GM06990 (cell line): ENCODE results near the gene PAK5.

Experiments
- DNase-seq: peaks from one replicate; pipeline ENCODE4 v3.0.0-alpha.2; 2011; ENCODE audit not compliant: insufficient read length; ENCODE audit errors: extremely low read depth
- H3K27me3 ChIP-seq: replicated peaks from 2 replicates; pipeline ENCODE4 v1.6.0; 2011; ENCODE audit warnings: low read length; ENCODE audit not compliant: control insufficient read depth, insufficient read depth
- H3K36me3 ChIP-seq: 2 replicates; pipeline ENCODE4 v1.5.1; 2011; ENCODE audit warnings: low read length; ENCODE audit not compliant: control insufficient read depth, insufficient read depth
- H3K4me3 ChIP-seq: replicated peaks from 2 replicates; pipeline ENCODE4 v1.5.1; 2011; ENCODE audit warnings: low read depth, mild to moderate bottlenecking, control low read depth, low read length
- TF ChIP-seq, protein P1 (sequence below): IDR thresholded peaks from 2 replicates; pipeline ENCODE4 v1.5.1; 2011; ENCODE audit warnings: low read length, control low read depth, mild to moderate bottlenecking, inconsistent platforms; ENCODE audit not compliant: insufficient read depth, poor library complexity, severe bottlenecking

PAK5 gene

DNA sequence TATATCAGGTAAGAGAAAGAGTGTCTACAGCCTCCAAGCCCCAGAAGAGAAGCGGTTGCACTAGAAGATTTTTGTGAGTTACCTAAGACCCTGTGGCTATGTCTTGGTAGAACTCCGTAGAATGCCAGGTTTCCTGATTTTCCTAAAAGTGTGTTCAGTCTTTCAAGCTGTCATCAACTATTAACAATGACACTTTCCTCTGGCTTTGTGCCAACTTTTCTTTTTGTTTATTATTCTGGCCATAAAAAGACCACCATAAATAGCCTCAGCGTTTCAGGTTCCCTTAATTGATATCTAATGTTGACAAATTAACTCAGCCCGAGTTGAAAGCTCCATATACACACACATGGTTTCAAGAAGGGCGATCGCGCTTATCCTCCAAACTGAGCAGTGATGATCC, 1.2 kb downstream of the PAK5 start:
- TF ChIP-seq, protein P1, sequence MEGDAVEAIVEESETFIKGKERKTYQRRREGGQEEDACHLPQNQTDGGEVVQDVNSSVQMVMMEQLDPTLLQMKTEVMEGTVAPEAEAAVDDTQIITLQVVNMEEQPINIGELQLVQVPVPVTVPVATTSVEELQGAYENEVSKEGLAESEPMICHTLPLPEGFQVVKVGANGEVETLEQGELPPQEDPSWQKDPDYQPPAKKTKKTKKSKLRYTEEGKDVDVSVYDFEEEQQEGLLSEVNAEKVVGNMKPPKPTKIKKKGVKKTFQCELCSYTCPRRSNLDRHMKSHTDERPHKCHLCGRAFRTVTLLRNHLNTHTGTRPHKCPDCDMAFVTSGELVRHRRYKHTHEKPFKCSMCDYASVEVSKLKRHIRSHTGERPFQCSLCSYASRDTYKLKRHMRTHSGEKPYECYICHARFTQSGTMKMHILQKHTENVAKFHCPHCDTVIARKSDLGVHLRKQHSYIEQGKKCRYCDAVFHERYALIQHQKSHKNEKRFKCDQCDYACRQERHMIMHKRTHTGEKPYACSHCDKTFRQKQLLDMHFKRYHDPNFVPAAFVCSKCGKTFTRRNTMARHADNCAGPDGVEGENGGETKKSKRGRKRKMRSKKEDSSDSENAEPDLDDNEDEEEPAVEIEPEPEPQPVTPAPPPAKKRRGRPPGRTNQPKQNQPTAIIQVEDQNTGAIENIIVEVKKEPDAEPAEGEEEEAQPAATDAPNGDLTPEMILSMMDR, result no peak

GRCh38 chr20:9835302-9835701, 3.6 kb downstream of the PAK5 start:
- DNase-seq, result no peak
- Histone ChIP-seq H3K4me3 (no peak overlapping the region), H3K36me3 (no peaks in the 10 kb centered on the region), H3K27me3 (no peaks in the 10 kb centered on the region; the same call in 1 of the 2 replicates)
- TF ChIP-seq, protein P1, result no peak

More for the DNA sequence above, 1.2 kb downstream of the PAK5 start:
- Histone ChIP-seq H3K36me3 (no peaks in the 10 kb centered on the region), H3K27me3 (no peaks in the 10 kb centered on the region; the same call in 1 of the 2 replicates), H3K4me3 (no peak overlapping the region)
- no peak for DNase-seq

GRCh38 chr20:9831032-9831431, 7.8 kb downstream of the PAK5 start:
- no peak overlapping the region for H3K4me3 ChIP-seq
- TF ChIP-seq, protein P1, result no peak
- H3K36me3 ChIP-seq, result no peaks in the 10 kb centered on the region
- no peaks in the 10 kb centered on the region for H3K27me3 ChIP-seq
- no peak for DNase-seq

GRCh38 chr20:9829835-9830234, 9.0 kb downstream of the PAK5 start:
- Histone ChIP-seq H3K27me3 (no peaks in the 10 kb centered on the region), H3K36me3 (no peaks in the 10 kb centered on the region), H3K4me3 (no peak overlapping the region)
- TF ChIP-seq, protein P1, result no peak
- no peak for DNase-seq

DNA sequence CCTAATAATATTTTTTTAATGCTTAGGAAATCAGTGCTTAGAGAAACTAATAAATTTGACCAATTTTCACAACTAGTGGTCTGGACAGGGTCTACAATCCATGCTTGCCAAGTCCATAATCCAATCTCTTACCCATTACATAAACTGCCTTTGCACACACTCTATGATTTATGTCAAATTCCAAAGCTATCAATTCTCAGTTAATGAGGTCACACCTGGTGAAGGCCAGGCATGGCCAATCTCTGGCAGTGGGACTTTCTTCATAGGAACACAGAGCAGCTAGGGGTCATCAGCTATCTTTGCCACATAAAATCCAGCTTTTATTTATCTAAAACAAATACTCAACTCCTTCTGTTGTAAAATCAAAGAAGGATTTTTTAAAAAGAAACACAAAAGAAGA, 21.2 kb downstream of the PAK5 start:
- Histone ChIP-seq H3K4me3 (no peak overlapping the region), H3K27me3 (no peaks in the 10 kb centered on the region), H3K36me3 (no peaks in the 10 kb centered on the region)
- no peak for DNase-seq
- TF ChIP-seq, protein P1, result no peak

GRCh38 chr20:9815632-9816031, 23.2 kb downstream of the PAK5 start:
- TF ChIP-seq, protein P1, result no peak
- no peaks in the 10 kb centered on the region for H3K27me3 ChIP-seq
- H3K36me3 ChIP-seq, result no peaks in the 10 kb centered on the region
- no peak for DNase-seq
- H3K4me3 ChIP-seq, result no peak overlapping the region
